Smooth muscle cell (in vitro differentiated cells): ENCODE data around the gene FOXR1. TPM values are rescaled to one million over a fixed set of nuclear protein-coding genes. Genes with fewer than 3 reads are reported as not detected.
A peak's percentile ranks its signal among the peaks of the same experiment; 100 is the strongest.

Experiments
- DNase-seq: peaks from one replicate; lab custom pipeline; 2025; ENCODE audit not compliant: unreplicated experiment; lab: John Stamatoyannopoulos, UW
- H2AFZ ChIP-seq: fragments of 200-600 bp; sonication (generic); 2 replicates; pipeline ENCODE4 v1.6.0; 2016; ENCODE audit warnings: antibody characterized with exemption, low read depth, mild to moderate bottlenecking
- H3F3A ChIP-seq: fragments of 200-600 bp; sonication (generic); 2 replicates; pipeline ENCODE4 v1.6.0; 2017; ENCODE audit warnings: antibody characterized with exemption, low read depth
- H3K27ac ChIP-seq: fragments of 200-600 bp; sonication (generic); 2 replicates; pipeline ENCODE4 v1.5.1; 2016; ENCODE audit warnings: low read depth, mild to moderate bottlenecking
- H3K27me3 ChIP-seq: fragments of 200-600 bp; sonication (generic); 2 replicates; pipeline ENCODE4 v1.6.1; 2016; ENCODE audit warnings: low read depth, mild to moderate bottlenecking
- H3K36me3 ChIP-seq: fragments of 200-600 bp; sonication (generic); 2 replicates; pipeline ENCODE4 v1.5.1; 2016; ENCODE audit warnings: low read depth
- H3K4me1 ChIP-seq: fragments of 200-600 bp; sonication (generic); 2 replicates; pipeline ENCODE4 v1.5.1; 2016; ENCODE audit warnings: low read depth
- H3K4me2 ChIP-seq: fragments of 200-600 bp; sonication (generic); 2 replicates; pipeline ENCODE4 v1.6.0; 2016; ENCODE audit warnings: mild to moderate bottlenecking
- H3K4me3 ChIP-seq: fragments of 200-600 bp; sonication (generic); 2 replicates; pipeline ENCODE4 v1.5.1; 2016; ENCODE audit warnings: mild to moderate bottlenecking
- H3K79me2 ChIP-seq: fragments of 200-600 bp; sonication (generic); 2 replicates; pipeline ENCODE4 v1.6.0; 2016; ENCODE audit warnings: low read depth, mild to moderate bottlenecking
- H3K9ac ChIP-seq: fragments of 200-600 bp; sonication (generic); 2 replicates; pipeline ENCODE4 v1.6.0; 2016; ENCODE audit warnings: low read depth
- H3K9me3 ChIP-seq: fragments of 200-600 bp; sonication (generic); replicated peaks from 2 replicates; pipeline ENCODE4 v1.5.1; 2016; ENCODE audit warnings: low read depth
- H4K20me1 ChIP-seq: fragments of 200-600 bp; sonication (generic); 2 replicates; pipeline ENCODE4 v1.6.0; 2016; ENCODE audit warnings: low read depth
- WGBS: methylation state at CpG from one replicate; pipeline ENCODE4 v1.1.7; 2016; ENCODE audit warnings: low lambda C conversion rate; 5-methylcytosine and 5-hydroxymethylcytosine counted together
- polyA plus RNA-seq: library from polyadenylated mRNA; unstranded; fragments of >200 nt; fragmentation: Nextera tagmentation; extraction: Ambion mirVana; gene quantifications from 2 replicates; pipeline ENCODE4 v1.2.1, GENCODE V29; 2016
- total RNA-seq: library from RNA; depleted of rRNA; stranded (reverse); fragments of >200 nt; gene quantifications from 2 replicates; pipeline ENCODE4 v1.2.3, GENCODE V29; 2014
- TF ChIP-seq, protein P1 (sequence below): fragments of 200-600 bp; sonication (generic); IDR thresholded peaks from 2 replicates; pipeline ENCODE4 v1.5.1; 2017; ENCODE audit warnings: borderline replicate concordance, mild to moderate bottlenecking, antibody characterized with exemption; ENCODE audit not compliant: insufficient read depth, poor library complexity, severe bottlenecking

FOXR1 gene
- total and polyA plus RNA-seq, 2 experiments from 2014 or later, result not detected

DNA sequence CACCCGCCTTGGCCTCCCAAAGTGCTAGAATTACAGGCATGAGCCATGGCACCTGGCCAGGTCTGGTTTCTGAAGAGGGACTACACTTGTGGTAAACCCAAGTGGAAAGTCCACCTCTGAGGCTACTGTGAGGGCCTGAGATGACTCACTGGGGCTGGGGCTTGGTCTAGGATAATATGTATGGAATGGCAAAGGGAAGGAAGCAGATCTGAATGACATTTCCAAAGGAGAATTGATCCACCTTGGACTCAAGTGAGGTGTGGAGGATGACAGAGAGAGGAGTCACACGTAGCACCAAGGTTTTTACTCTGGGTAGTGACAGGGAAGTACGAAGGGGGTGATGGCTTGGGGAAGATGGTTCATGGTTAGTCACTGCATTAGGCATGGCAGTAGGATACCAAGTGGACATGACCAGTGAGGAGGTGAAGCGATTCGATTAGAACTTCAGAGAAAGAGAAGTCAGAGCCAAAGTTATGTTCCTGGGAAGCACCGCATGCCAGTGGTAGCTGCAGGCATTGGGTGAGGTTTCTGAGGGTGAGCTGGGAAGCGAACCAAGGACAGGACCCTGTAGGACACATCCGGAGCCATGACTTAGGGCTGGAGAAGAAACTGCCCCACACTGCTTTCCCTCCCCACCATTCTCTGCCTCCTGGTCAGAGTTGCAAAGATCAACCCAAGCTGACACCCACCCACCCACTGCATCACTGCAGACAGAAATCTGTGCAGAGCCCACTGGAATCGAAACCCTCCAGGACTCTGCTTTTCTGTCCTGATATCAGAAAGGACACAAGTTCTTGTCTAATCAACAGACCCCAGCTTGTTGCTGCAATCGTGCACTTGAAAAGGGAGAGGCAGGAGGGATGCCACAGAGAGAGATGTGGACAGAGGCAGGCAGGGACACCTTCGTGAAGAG is 32.8 kb upstream of the FOXR1 start:
- WGBS, result 84% methylated on average over 11 of the region's 11 CpGs
- Histone ChIP-seq H3K36me3 (no peaks in the 10 kb centered on the region), H3K27me3 (no peaks in the 10 kb centered on the region), H3K4me3 (no peak overlapping the region), H3K9ac (no peak overlapping the region), H4K20me1 (no peaks in the 10 kb centered on the region), H3K4me1 (peaks cover 12% of the 10 kb centered on the region), H3K27ac (no peak overlapping the region), H3K4me2 (no peak overlapping the region), H3F3A (peaks cover 2% of the 10 kb centered on the region), H3K79me2 (no peaks in the 10 kb centered on the region), H3K9me3 (no peaks in the 10 kb centered on the region), H2AFZ (no peak overlapping the region)
- TF ChIP-seq, protein P1, sequence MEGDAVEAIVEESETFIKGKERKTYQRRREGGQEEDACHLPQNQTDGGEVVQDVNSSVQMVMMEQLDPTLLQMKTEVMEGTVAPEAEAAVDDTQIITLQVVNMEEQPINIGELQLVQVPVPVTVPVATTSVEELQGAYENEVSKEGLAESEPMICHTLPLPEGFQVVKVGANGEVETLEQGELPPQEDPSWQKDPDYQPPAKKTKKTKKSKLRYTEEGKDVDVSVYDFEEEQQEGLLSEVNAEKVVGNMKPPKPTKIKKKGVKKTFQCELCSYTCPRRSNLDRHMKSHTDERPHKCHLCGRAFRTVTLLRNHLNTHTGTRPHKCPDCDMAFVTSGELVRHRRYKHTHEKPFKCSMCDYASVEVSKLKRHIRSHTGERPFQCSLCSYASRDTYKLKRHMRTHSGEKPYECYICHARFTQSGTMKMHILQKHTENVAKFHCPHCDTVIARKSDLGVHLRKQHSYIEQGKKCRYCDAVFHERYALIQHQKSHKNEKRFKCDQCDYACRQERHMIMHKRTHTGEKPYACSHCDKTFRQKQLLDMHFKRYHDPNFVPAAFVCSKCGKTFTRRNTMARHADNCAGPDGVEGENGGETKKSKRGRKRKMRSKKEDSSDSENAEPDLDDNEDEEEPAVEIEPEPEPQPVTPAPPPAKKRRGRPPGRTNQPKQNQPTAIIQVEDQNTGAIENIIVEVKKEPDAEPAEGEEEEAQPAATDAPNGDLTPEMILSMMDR, result no peak
- DNase-seq, result no peak

DNA sequence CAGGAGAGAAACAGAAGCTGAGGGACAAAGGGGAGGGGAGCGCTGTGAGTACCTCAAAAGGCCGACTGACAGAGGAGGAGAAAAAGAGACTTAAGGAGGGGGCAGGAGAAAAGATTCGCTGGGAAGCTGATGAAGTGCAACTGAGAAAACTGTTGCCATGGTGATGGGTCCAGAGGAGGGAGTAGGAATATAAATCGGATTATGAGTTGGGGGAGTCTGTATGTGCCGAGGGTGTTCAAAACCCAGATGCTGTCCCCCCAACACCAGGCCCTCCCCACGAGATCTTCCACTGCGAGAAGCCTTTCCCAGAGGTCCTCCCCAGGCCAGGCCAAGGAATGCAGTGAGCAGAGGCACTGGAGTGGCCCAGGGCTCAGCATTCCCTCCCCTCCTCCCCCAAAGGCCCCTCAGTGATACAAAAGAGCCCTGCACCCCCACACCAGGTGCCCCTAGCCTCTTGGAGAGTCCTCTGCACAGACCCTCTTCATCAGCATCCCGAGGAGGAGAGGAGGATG is 32.1 kb upstream of the FOXR1 start:
- H3K4me3 ChIP-seq, result no peak overlapping the region
- H3K4me2 ChIP-seq, result no peak overlapping the region
- 80% methylated on average over 8 of the region's 8 CpGs for WGBS
- H3K27ac ChIP-seq, result no peak overlapping the region
- H3K9me3 ChIP-seq, result no peaks in the 10 kb centered on the region
- no peaks in the 10 kb centered on the region for H3K27me3 ChIP-seq
- no peak overlapping the region for H3K9ac ChIP-seq
- no peaks in the 10 kb centered on the region for H3F3A ChIP-seq
- TF ChIP-seq, protein P1, result no peak
- no peaks in the 10 kb centered on the region for H3K79me2 ChIP-seq
- H3K4me1 ChIP-seq, result peaks cover 12% of the 10 kb centered on the region
- no peaks in the 10 kb centered on the region for H3K36me3 ChIP-seq
- no peak for DNase-seq
- no peak overlapping the region for H2AFZ ChIP-seq
- no peaks in the 10 kb centered on the region for H4K20me1 ChIP-seq

DNA sequence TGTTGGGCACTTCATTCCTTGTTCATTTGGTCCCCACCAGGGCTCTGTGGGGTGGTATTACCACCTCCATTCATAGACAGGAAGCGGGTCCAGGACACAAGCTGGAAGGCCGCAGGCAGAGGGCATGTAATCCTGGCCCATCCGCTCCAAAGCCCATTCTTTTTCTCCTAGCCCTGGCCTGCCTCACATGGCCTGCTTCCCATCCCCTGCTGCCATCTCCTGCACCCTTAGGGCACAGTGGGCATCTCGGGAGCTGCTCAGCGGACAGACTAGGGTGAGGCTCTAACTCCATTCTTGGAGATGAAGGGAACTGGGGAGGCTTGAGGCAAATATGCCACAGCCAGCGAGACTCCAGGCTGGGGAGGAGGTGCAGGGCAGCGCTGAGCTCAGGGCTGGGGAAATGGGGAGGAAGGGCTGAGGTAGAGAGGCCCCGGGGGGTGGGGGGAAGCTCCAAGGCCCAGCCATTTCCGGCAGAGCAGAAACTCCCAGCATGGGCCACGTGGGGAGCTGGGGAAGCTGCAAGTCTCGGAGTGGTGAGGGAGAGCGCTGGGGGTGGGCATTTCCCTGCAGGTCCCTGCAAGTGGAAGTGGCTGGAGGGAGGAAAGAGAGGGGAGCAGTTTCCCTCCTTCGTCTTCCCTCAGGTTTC is 31.5 kb upstream of the FOXR1 start:
- TF ChIP-seq, protein P1, result no peak
- Histone ChIP-seq H3K36me3 (no peaks in the 10 kb centered on the region), H3K9ac (no peak overlapping the region), H2AFZ (peak overlapping the region; percentile 79), H3K27ac (no peak overlapping the region), H3K4me2 (peak overlapping the region; percentile 48), H3K79me2 (no peaks in the 10 kb centered on the region), H3K4me1 (peaks cover 12% of the 10 kb centered on the region), H3K9me3 (no peaks in the 10 kb centered on the region), H3K4me3 (no peak overlapping the region), H3K27me3 (no peaks in the 10 kb centered on the region), H3F3A (no peaks in the 10 kb centered on the region), H4K20me1 (no peaks in the 10 kb centered on the region)
- 51% methylated on average over 11 of the region's 13 CpGs for WGBS
- DNase-seq, result no peak
